IPS-15b (cell line): Measurements from ENCODE around the gene CEP131.

ENCODE experiments used
- H3K27me3 ChIP-seq: one replicate; pipeline ENCODE4 v1.6.1; 2013; ENCODE audit warnings: low read length; ENCODE audit not compliant: control insufficient read depth, insufficient read depth
- H3K36me3 ChIP-seq: one replicate; pipeline ENCODE4 v1.6.1; 2013; ENCODE audit warnings: low read length; ENCODE audit not compliant: control insufficient read depth, insufficient read depth
- H3K4me1 ChIP-seq: one replicate; pipeline ENCODE4 v1.6.1; 2013; ENCODE audit warnings: mild to moderate bottlenecking, low read length; ENCODE audit not compliant: control insufficient read depth, insufficient read depth
- H3K4me3 ChIP-seq: one replicate; pipeline ENCODE4 v1.5.1; 2013; ENCODE audit warnings: low read depth, low read length
- H3K9ac ChIP-seq: one replicate; pipeline ENCODE4 v1.6.1; 2013; ENCODE audit warnings: low read depth, mild to moderate bottlenecking, low read length
- H3K9me3 ChIP-seq: one replicate; pipeline ENCODE4 v1.6.1; 2013; ENCODE audit warnings: mild to moderate bottlenecking, low read length; ENCODE audit not compliant: control insufficient read depth, insufficient read depth

CEP131 gene

DNA sequence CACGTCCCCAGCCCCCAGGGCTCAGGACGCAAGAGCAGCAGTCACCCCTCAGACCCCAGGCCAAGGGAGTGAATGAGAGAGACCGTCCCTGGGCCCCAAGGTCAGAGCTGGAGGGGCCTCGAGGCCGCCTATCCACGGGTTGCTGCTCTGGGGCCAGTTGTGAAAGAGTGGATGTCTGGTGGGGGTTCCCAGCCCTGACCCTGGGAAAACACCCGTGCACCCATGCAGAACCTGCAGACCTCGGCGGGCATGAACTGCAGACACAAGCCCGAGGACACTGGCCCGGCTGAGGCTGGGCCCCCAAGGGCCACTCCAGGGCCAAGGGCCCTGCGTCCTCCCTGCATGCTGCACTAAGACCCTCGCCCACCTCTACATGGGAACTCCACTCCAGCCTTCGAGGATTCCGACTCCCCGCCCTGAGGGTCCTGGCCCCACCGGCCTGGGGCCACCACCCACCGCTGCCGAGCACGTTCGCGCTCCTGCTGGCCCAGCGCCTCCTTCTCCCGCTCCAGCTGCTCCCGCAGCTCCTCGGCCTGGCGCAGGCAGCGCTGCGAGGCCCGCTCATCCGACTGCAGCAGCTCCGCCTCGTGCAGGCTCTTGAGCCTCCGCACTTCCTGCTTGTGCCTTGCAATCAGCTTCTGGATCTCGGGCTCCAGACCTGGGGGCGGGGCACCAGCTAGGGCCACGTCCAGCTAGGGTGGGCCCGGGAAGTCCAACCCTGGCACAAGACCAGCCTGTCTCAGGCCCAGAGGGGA lies 29.1 kb downstream of the CEP131 start:
- H3K4me1 ChIP-seq = no peaks in the 10 kb centered on the region
- peaks cover 57% of the 10 kb centered on the region for H3K36me3 ChIP-seq
- no peaks in the 10 kb centered on the region for H3K27me3 ChIP-seq
- no peak overlapping the region for H3K9ac ChIP-seq
- H3K9me3 ChIP-seq = no peaks in the 10 kb centered on the region
- H3K4me3 ChIP-seq = no peak overlapping the region

DNA sequence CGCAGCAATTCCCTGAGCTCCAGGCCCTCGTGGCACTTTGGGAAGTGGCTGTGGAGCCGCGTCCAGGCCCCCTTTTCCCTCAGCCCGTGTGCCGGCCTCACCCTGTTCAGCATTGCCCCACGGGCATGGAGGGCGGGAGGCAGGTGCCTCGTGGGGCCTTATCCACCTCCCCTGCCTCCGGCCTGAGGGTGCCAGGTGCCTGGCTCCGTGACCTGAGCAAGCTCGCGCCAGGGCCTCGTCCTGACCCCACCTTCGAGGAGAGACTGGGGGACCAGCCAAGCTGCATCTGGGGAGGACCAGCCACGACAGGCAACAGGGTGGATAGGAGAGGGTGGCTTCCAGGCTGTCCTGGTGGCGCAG lies 29.7 kb downstream of the CEP131 start:
- Histone ChIP-seq H3K9ac (no peak overlapping the region), H3K27me3 (no peaks in the 10 kb centered on the region), H3K9me3 (no peaks in the 10 kb centered on the region), H3K36me3 (peaks cover 61% of the 10 kb centered on the region), H3K4me1 (no peaks in the 10 kb centered on the region), H3K4me3 (no peak overlapping the region)

DNA sequence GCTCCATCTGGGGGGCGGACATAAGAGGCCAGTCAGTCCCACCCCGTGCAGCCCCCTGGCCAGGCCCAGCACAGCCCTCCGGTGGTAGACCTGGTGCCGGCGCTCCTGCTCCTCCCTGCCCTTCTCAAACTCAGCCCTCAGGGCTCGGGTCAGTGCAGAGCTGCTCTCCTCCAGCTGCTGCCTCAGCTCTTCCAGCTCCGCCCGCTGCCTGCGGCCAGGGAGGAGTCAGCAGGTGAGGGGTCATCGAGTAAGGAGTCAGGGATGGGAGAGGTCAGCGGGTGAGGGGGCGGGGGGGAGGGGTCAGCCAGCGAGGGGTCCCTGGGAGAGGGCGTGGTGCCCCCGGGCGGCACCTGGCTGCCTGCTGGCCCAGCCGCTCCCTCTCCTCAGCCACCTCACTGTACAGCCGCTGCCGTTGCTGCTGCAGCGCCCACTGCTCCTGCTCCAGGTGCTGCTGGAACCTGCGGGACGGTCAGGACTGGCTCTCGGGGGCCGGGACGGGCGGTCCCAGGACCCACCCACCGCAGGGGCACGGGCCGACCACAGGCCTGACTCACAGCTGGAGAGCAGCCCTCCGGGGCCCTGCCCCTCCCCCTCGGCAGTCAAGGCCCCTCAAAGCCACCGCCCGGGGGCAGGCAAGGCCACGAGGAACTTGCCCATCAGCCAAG lies 30.2 kb downstream of the CEP131 start:
- no peaks in the 10 kb centered on the region for H3K27me3 ChIP-seq
- H3K36me3 ChIP-seq = peaks cover 62% of the 10 kb centered on the region
- no peak overlapping the region for H3K9ac ChIP-seq
- no peak overlapping the region for H3K4me3 ChIP-seq
- no peaks in the 10 kb centered on the region for H3K4me1 ChIP-seq
- H3K9me3 ChIP-seq = no peaks in the 10 kb centered on the region

DNA sequence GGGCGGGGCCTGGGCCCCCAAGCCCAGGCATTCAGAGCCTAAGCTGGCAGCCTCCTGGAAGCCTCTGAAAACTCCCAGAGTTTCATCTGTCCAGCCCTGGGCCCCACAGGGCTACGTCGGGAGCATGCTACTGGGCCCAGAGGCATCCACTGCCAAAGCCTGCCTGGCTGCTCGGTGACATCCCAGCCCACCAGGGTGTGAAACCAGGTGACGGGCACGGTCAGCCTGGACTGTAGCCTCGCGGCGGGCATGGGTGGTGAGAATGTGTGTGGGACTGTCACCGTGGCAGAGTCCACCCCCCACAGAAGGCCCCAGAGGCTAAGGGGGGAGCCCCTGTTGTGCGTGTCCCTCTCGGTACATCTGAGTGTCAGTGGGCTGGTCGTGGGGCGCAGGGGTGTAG lies 31.1 kb downstream of the CEP131 start:
- peaks cover 62% of the 10 kb centered on the region for H3K36me3 ChIP-seq
- no peaks in the 10 kb centered on the region for H3K9me3 ChIP-seq

DNA sequence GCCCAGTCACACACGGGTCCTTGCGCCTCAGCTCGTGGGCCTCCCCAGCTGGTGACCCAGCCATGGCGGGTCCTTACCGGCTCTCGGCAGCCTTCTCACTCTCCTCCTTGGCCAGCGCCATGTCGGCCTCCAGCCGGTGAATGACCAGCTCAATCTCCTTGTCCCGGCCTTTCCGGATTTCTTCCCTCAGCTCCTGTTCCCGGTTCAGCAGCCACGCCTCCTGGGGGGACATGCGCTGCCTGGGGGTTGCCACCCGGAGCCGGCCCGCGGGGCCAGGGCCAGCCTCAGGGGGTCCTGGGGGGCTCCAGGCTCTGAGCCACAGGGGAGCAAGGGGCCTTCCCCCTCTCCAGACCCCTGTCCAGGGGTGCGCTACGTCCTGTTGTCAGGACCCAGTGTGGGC lies 31.6 kb downstream of the CEP131 start:
- Histone ChIP-seq H3K9ac (no peak overlapping the region), H3K4me1 (no peaks in the 10 kb centered on the region), H3K9me3 (no peaks in the 10 kb centered on the region), H3K27me3 (no peaks in the 10 kb centered on the region), H3K36me3 (peaks cover 57% of the 10 kb centered on the region), H3K4me3 (no peak overlapping the region)

More for the DNA sequence above, 31.1 kb downstream of the CEP131 start:
- H3K4me1 ChIP-seq = no peaks in the 10 kb centered on the region
- H3K9ac ChIP-seq = no peak overlapping the region
- no peaks in the 10 kb centered on the region for H3K27me3 ChIP-seq
- H3K4me3 ChIP-seq = no peak overlapping the region

DNA sequence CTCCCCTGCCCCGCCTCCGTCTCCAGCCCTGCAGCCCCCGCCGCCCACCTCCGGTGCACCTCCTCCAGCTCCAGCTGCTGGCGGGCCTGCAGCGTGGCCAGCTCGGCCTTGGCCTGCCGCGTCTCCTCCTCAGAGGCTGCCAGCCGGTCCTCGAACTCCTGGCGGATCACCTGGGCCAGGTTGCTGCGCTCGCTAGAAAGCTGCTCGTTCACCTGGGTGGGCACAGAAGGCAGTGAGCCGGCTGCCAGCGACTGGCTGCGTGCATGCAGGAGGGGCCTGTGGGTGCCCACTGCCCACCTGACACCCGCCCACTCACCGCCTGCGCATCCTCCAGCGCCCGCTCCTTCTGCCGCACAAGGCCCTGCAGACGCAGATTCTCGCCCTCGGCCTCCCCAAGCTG lies 32.2 kb downstream of the CEP131 start:
- Histone ChIP-seq H3K4me3 (no peak overlapping the region), H3K9me3 (no peaks in the 10 kb centered on the region), H3K36me3 (peaks cover 53% of the 10 kb centered on the region), H3K4me1 (no peaks in the 10 kb centered on the region), H3K27me3 (no peaks in the 10 kb centered on the region), H3K9ac (no peak overlapping the region)

DNA sequence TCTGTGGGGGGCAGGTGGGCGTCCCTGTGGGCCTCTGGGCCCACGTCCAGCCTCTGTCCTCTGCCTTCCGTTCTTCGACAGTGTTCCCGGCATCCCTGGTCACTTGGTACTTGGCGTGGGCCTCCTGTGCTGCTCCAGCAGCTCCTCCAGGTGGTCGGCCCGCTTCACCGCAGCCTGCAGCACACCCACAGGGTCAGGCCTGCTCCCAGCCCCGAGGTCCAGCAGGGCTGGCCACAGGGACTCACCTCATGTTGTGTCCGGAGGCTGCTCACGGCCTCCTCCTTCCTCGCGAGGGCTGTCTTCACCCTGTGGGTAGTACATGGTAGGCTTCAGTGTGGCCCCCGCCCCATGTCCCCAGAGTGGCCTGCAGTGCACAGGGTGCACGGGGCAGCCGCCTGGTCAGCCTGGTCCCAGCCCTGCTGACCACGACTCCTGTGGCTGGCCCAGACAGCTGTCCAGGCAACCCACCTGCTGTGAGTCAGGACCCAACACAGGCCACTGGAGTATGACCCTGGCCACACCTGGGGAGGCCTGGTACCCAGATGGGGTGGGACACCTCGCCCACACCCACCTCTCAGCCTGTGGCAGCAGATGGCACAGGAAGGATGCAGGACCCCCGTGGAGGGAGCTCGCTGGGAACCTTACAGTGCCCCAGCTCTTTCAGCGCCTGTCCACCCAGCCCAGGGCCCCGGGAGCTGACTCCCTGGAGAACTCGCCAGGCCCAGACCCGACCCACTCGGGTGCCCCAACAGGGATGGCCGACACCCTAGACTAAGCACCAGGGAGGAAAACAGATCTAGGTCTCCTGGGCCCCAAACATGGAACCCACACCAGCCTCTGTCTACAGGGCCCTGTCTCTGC lies 32.9 kb downstream of the CEP131 start:
- Histone ChIP-seq H3K36me3 (peaks cover 49% of the 10 kb centered on the region), H3K9me3 (no peaks in the 10 kb centered on the region), H3K27me3 (no peaks in the 10 kb centered on the region), H3K4me3 (no peak overlapping the region), H3K9ac (no peak overlapping the region), H3K4me1 (no peaks in the 10 kb centered on the region)

DNA sequence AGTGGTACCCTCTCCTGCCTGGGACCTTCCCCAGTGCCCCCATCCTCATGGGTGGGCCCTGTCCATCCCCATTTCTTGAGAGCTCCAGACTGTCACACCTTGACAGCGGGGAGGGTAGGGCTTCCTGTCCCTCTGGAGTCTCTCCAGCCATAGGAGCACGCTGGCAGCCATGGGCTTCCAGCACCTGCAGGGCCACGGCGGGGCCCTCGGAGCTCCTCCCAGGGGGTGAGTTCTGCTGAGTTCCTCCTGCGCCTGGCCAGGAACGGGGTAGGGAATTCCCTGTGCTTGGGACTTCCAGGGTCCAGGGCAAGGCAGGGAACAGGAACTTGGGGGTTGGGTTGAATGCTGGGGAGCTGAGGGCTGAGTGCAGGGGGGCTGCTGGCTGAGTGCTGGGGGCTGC lies 33.7 kb downstream of the CEP131 start:
- H3K4me3 ChIP-seq = no peak overlapping the region
- H3K27me3 ChIP-seq = no peaks in the 10 kb centered on the region
- H3K9ac ChIP-seq = no peak overlapping the region
- H3K4me1 ChIP-seq = no peaks in the 10 kb centered on the region
- no peaks in the 10 kb centered on the region for H3K9me3 ChIP-seq
- peaks cover 44% of the 10 kb centered on the region for H3K36me3 ChIP-seq

DNA sequence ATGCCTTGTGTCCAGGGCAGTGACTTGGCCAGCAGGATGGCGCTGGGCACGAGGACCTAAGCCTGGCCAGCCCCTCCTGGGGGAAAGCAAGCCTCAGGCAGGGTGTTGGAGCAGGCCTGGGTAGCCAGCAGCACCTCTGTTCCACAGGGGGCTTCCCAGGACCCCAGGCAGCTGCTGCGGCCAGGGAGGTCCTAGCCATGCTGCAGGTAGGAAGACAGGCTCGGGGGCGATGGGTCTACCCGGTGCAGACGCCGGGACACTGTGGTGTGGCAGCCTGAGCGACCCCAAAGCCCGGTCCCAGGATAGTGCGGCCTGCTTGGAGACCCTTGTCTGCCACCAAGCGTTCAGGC lies 34.3 kb downstream of the CEP131 start:
- H3K4me3 ChIP-seq = no peak overlapping the region
- H3K27me3 ChIP-seq = no peaks in the 10 kb centered on the region
- no peaks in the 10 kb centered on the region for H3K4me1 ChIP-seq
- H3K36me3 ChIP-seq = peaks cover 39% of the 10 kb centered on the region
- no peaks in the 10 kb centered on the region for H3K9me3 ChIP-seq
- H3K9ac ChIP-seq = no peak overlapping the region

DNA sequence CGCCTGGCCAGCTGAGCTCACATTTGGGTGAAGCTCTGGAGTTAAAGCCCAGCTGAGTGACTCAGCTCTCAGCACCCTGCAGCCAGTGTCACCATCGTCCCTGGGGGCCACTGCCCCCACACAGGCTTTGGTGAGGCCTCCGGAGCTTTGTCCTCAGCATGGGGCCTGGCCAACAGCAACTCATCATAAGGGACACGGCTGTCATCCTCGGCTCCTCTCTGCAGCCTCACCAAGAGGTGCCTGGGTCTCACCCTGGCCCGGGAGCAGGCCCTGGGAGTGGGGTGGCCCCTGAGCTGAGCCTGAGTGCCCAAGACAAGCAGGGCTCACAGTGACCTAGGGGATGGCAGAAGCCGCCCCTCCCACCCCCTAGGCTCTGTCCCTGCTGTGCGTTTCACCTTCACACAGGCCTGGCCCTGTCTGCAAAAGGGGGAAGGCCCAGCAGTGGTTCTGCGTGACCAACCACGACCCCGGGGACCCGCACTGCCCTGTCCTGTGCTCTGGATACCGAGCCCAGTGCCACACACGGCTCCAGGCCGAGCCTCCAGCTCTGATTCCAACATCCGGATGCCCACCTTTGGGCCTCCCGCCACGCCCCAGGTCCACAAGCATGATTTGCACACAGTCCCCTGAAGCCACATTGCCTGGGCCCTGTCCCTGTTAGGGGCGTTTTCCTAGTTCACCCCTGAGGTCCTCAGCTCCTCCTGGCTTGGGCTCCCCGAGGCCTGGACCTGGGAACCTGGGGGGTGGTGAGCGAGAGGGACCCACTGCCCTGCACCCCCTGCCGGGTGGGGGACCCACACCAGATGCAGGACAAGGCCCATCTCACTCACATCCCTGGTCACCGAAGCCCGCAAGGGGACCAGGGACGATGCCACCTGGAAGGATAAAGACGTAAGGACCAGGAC lies 34.9 kb downstream of the CEP131 start:
- H3K9ac ChIP-seq = no peak overlapping the region
- no peaks in the 10 kb centered on the region for H3K27me3 ChIP-seq
- H3K4me3 ChIP-seq = no peak overlapping the region
- H3K4me1 ChIP-seq = no peaks in the 10 kb centered on the region
- peaks cover 33% of the 10 kb centered on the region for H3K36me3 ChIP-seq
- H3K9me3 ChIP-seq = no peaks in the 10 kb centered on the region

DNA sequence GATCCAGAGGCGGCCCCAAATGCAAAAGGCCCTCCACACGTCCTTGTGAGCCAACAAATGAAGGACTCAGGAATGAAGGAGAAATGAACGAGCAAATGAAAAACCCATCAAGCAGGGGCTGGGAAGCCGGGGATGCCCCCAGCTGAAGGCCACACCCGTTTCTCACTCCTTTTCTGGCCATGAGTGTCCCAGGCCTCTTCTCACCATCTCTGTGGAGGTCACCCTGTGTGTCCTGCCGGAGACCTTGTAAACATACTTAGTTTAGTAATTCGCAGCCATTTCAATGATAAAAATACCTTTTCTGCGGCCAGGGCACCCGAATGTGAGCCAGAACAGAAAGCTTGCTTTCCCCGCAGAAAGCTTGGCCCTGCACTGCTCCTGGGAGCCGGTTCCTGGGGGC lies 35.6 kb downstream of the CEP131 start:
- H3K4me3 ChIP-seq = no peak overlapping the region
- H3K9me3 ChIP-seq = no peaks in the 10 kb centered on the region
- H3K4me1 ChIP-seq = no peaks in the 10 kb centered on the region
- no peaks in the 10 kb centered on the region for H3K27me3 ChIP-seq
- no peak overlapping the region for H3K9ac ChIP-seq
- H3K36me3 ChIP-seq = peaks cover 33% of the 10 kb centered on the region
